ENCODE results near the gene PLA2G2C. TPM values are rescaled to one million over a fixed set of nuclear protein-coding genes. Genes with fewer than 3 reads are reported as not detected.

Gene PLA2G2C
- total and polyA plus RNA-seq, 2 donors (not counting 3 experiments of a cell fraction or from before 2014, with no cell fraction given) = not detected

- intact Hi-C loops (cut with micrococcal nuclease) = no loop called here
Observed at GRCh38 chr1:20137604-20138003, 48.7 kb downstream of the PLA2G2C start.

GRCh38 chr1:20137055-20137454 lies 49.3 kb downstream of the PLA2G2C start:
- no TSS peak for BruUV-seq (replicated peaks)
- CTCF ChIA-PET = no interaction called here
- no peak overlapping the region for H3K9ac ChIP-seq (replicated peaks; ENCODE audit: extremely low read depth, insufficient read depth, low read length)
- H3K27me3 ChIP-seq (ENCODE audit: control insufficient read depth in 2 of 2, insufficient read depth in 2 of 2, low read length in 2 of 2) = no peaks in the 10 kb centered on the region
- no peaks in the 10 kb centered on the region for H4K20me1 ChIP-seq (replicated peaks; ENCODE audit: control insufficient read depth, extremely low read depth, insufficient read depth, low read length)
- no peaks in the 10 kb centered on the region for H3K36me3 ChIP-seq (ENCODE audit: control insufficient read depth in 2 of 2, extremely low read depth in 1 of 2, insufficient read depth in 2 of 2, low read length in 2 of 2)
- H3K27ac ChIP-seq (ENCODE audit: insufficient read depth, low read depth, low read length) = no peak overlapping the region
- no peak overlapping the region for H3K4me3 ChIP-seq (replicated peaks in 1 of 3; ENCODE audit: insufficient read depth in 1 of 3, low read depth in 1 of 3, low read length in 3 of 3)
- H3K9me3 ChIP-seq (replicated peaks; ENCODE audit: control insufficient read depth, insufficient read depth, low read length) = no peaks in the 10 kb centered on the region
- no peaks in the 10 kb centered on the region for H3K9me1 ChIP-seq (replicated peaks; ENCODE audit: control insufficient read depth, extremely low read depth, insufficient read depth, low read length)
- no peaks in the 10 kb centered on the region for H3K79me2 ChIP-seq (ENCODE audit: control insufficient read depth, insufficient read depth, low read length)
- intact Hi-C loops (cut with micrococcal nuclease) (no loop called here), dilution Hi-C loops (cut with MboI; ENCODE audit: extremely low pct_ligation_motif_present, low sequenced_read_pairs) (no loop called here)
- POLR2A ChIA-PET = no interaction called here
- no peak for DNase-seq (ENCODE audit: low read depth, low spot score)
- no peak overlapping the region for H2AFZ ChIP-seq (ENCODE audit: low read depth, low read length)
- TF ChIP-seq JUN (IDR thresholded peaks at IDR 0.05; ENCODE audit: borderline replicate concordance, insufficient read depth, insufficient read length, low read depth) (no peak), EZH2 (IDR thresholded peaks at IDR 0.05; ENCODE audit: borderline replicate concordance, low read depth, low read length, severe bottlenecking) (no peak), CTCF (IDR thresholded peaks at IDR 0.05; ENCODE audit: extremely low read depth in 1 of 2, insufficient read depth in 1 of 2, low read depth in 1 of 2, low read length in 2 of 2) (no peak), POLR2AphosphoS5 (IDR thresholded peaks at IDR 0.05; ENCODE audit: insufficient read depth, low read depth, low read length) (no peak), FOS (IDR thresholded peaks at IDR 0.05; ENCODE audit: borderline replicate concordance, insufficient read depth, low read length) (no peak), POLR2A (IDR thresholded peaks at IDR 0.05; ENCODE audit: low read depth, low read length) (no peak), MYC (IDR thresholded peaks at IDR 0.05; ENCODE audit: low read depth, low read length) (no peak), MAX (IDR thresholded peaks at IDR 0.05; ENCODE audit: insufficient read depth, insufficient read length) (no peak), GATA2 (IDR thresholded peaks at IDR 0.05; ENCODE audit: insufficient read depth, insufficient read length, low read depth, low read length) (no peak)
- no peaks in the 10 kb centered on the region for H3K4me1 ChIP-seq (ENCODE audit: control insufficient read depth, extremely low read depth, insufficient read depth, low read length)
- FAIRE-seq = no peak
- H3K4me2 ChIP-seq (ENCODE audit: insufficient read depth, low read length) = no peak overlapping the region

More at GRCh38 chr1:20137604-20138003, 48.7 kb downstream of the PLA2G2C start:
- H3K27me3 ChIP-seq (ENCODE audit: control insufficient read depth in 2 of 2, insufficient read depth in 2 of 2, low read length in 2 of 2) = no peaks in the 10 kb centered on the region
- H3K79me2 ChIP-seq (ENCODE audit: control insufficient read depth, insufficient read depth, low read length) = no peaks in the 10 kb centered on the region
- H3K9me3 ChIP-seq (replicated peaks; ENCODE audit: control insufficient read depth, insufficient read depth, low read length) = no peaks in the 10 kb centered on the region
- H3K9ac ChIP-seq (replicated peaks; ENCODE audit: extremely low read depth, insufficient read depth, low read length) = no peak overlapping the region
- FAIRE-seq = no peak
- dilution Hi-C loops (cut with MboI; ENCODE audit: extremely low pct_ligation_motif_present, low sequenced_read_pairs) = no loop called here
- H3K4me3 ChIP-seq (replicated peaks in 1 of 3; ENCODE audit: insufficient read depth in 1 of 3, low read depth in 1 of 3, low read length in 3 of 3) = no peak overlapping the region
- no peaks in the 10 kb centered on the region for H3K4me1 ChIP-seq (ENCODE audit: control insufficient read depth, extremely low read depth, insufficient read depth, low read length)
- no peak overlapping the region for H2AFZ ChIP-seq (ENCODE audit: low read depth, low read length)
- POLR2A ChIA-PET = no interaction called here
- no peaks in the 10 kb centered on the region for H3K36me3 ChIP-seq (ENCODE audit: control insufficient read depth in 2 of 2, extremely low read depth in 1 of 2, insufficient read depth in 2 of 2, low read length in 2 of 2)
- no peak overlapping the region for H3K27ac ChIP-seq (ENCODE audit: insufficient read depth, low read depth, low read length)
- CTCF ChIA-PET = no interaction called here
- no peaks in the 10 kb centered on the region for H3K9me1 ChIP-seq (replicated peaks; ENCODE audit: control insufficient read depth, extremely low read depth, insufficient read depth, low read length)
- no peak overlapping the region for H3K4me2 ChIP-seq (ENCODE audit: insufficient read depth, low read length)
- no peak for DNase-seq (ENCODE audit: low read depth, low spot score)
- H4K20me1 ChIP-seq (replicated peaks; ENCODE audit: control insufficient read depth, extremely low read depth, insufficient read depth, low read length) = no peaks in the 10 kb centered on the region
- BruUV-seq (replicated peaks) = no TSS peak
- TF ChIP-seq MAX (IDR thresholded peaks at IDR 0.05; ENCODE audit: insufficient read depth, insufficient read length) = no peak
- TF ChIP-seq POLR2AphosphoS5 (IDR thresholded peaks at IDR 0.05; ENCODE audit: insufficient read depth, low read depth, low read length) = no peak

Data from endothelial cell of umbilical vein (primary cell).